Muscle layer of colon (tissue), 2 donors: ENCODE measurements around the gene NEGR1.

ENCODE experiments used
- H3K27ac ChIP-seq: one replicate; pipeline ENCODE4 v1.7.0; 2013; ENCODE audit warnings: low read depth, mild to moderate bottlenecking, low read length, moderate library complexity
- H3K27me3 ChIP-seq, 2 donors: one replicate each; pipeline ENCODE4 v1.7.0; 2013; ENCODE audit warnings: low read length in 2 of 2, mild to moderate bottlenecking in 2 of 2; ENCODE audit not compliant: insufficient read depth in 2 of 2, control insufficient read depth in 1 of 2
- H3K36me3 ChIP-seq: one replicate; pipeline ENCODE4 v1.7.0; 2013; ENCODE audit warnings: mild to moderate bottlenecking, low read length; ENCODE audit not compliant: insufficient read depth
- H3K4me1 ChIP-seq: one replicate; pipeline ENCODE4 v1.7.0; 2013; ENCODE audit warnings: mild to moderate bottlenecking, low read length; ENCODE audit not compliant: insufficient read depth
- H3K4me3 ChIP-seq, 2 donors: one replicate each; pipeline ENCODE4 v1.7.0; 2013; ENCODE audit warnings: low read length in 2 of 2, low read depth in 1 of 2, mild to moderate bottlenecking in 1 of 2, moderate library complexity in 1 of 2
- H3K9ac ChIP-seq: one replicate; pipeline ENCODE4 v1.7.0; 2013; ENCODE audit warnings: low read length
- H3K9me3 ChIP-seq: one replicate; pipeline ENCODE4 v1.7.0; 2013; ENCODE audit warnings: mild to moderate bottlenecking, low read length
- donor health status: abdominal sarcoma.
- donor health status: Adenocarcinoma of cecum.

Gene NEGR1

DNA sequence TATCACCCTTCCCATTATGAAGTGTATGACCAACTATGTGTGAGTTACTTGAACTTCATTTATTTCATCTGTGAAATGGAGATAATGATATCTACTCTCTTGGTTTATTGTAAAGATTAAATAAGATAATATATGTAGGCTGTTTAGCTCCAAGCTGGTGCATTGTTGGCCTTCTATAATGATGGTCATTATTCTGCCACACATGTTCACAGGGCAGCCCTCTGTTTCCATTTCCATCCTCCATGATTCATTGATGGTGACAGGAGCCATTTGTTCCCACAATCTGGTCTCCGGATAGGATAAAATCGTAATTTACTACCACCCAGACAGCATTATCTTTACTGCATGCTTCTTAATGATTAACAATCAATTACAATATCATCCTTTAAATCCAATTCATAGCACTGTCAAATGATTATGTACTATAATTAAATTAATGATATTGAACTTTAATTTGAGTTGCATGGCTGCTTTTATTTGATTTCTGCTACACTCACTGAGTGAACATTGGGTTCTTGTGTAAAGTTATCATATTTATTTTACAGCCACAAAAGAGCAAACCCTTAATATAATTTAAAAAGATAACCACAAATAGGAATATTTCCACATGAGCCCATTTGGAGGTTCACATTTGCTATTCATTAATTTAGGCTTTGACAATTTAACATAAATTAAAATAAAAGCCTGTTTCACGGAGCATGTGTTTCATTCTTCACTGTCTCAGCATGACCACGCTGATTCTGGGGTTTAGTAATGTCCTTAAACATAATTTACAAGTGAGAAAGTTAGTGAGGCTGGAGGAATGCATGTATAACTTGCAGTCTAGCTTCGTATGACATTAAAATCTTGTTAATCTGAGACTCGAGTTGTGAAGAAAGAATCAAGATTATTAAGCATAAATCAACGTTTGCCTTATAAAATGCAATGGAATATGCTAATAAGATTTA is 605.1 kb downstream of the NEGR1 start:
- Histone ChIP-seq H3K27ac (no peak overlapping the region), H3K27me3 (no peaks in the 10 kb centered on the region), H3K9ac (no peak overlapping the region), H3K9me3 (no peaks in the 10 kb centered on the region), H3K4me1 (no peaks in the 10 kb centered on the region), H3K36me3 (no peaks in the 10 kb centered on the region), H3K4me3 (no peak overlapping the region)

DNA sequence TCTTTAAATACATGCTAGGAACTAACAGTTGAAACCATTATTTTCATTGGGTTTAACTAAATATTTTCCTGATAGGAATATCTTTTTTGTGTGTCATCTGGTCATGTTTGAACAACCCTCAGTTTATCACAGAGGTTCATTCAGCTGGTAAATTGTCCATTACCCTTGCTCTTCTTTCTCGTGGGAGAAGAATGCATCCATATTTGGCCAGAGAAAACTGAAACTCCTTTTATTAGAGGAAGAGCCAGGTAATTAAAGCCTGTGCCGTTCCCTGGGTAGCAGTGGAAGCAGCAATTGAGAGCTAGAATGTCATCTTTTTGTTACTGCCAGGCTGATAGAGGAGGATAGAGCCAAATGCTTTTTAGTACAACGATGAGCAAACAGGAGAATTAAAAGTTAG is 614.3 kb downstream of the NEGR1 start:
- H3K9ac ChIP-seq = no peak overlapping the region
- H3K36me3 ChIP-seq = no peaks in the 10 kb centered on the region
- H3K27ac ChIP-seq = no peak overlapping the region
- no peaks in the 10 kb centered on the region for H3K27me3 ChIP-seq
- peaks cover 10% of the 10 kb centered on the region for H3K4me1 ChIP-seq
- H3K9me3 ChIP-seq = no peaks in the 10 kb centered on the region
- no peak overlapping the region for H3K4me3 ChIP-seq

DNA sequence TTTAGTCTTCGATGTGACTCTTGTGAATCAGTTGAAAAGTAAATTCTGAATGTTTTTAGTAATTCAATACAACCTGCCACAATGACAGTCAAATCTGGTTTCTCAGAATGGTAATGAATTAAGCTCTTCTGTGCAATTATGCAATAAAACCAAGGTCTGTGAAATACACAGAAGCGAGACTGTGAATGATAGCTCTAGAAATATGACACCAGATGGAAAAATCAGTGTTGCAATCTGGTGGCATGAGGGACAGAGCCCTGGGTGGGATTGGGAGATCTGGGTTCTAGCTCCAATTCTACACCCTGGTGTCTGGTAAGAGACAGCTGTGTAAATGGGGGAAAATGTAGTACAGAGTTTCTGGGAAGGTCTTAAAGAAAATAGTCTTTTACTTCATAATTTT is 615.1 kb downstream of the NEGR1 start:
- Histone ChIP-seq H3K36me3 (no peaks in the 10 kb centered on the region), H3K9me3 (no peaks in the 10 kb centered on the region), H3K4me3 (no peak overlapping the region), H3K4me1 (peaks cover 10% of the 10 kb centered on the region), H3K27me3 (no peaks in the 10 kb centered on the region), H3K9ac (no peak overlapping the region), H3K27ac (no peak overlapping the region)

DNA sequence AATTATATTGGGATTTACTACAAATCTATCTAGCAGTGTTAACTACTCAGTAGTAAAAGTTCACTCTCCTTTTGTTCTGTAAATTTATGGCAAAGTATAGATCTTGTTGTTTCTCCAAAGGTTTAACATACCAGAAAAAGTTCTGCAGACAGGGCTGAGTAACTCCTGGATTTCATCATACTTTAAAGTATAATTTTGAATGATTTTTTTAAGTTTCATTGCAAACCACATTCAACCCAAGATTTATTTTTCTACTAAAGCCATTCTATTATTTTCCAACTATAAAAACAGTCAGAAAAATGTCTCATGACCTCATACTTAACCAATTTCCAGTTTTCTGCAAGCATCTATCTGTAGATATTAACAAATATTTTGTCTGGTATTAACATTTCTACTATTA is 615.7 kb downstream of the NEGR1 start:
- no peaks in the 10 kb centered on the region for H3K27me3 ChIP-seq
- peaks cover 10% of the 10 kb centered on the region for H3K4me1 ChIP-seq
- no peak overlapping the region for H3K27ac ChIP-seq
- H3K4me3 ChIP-seq = no peak overlapping the region
- no peak overlapping the region for H3K9ac ChIP-seq
- H3K9me3 ChIP-seq = no peaks in the 10 kb centered on the region
- no peaks in the 10 kb centered on the region for H3K36me3 ChIP-seq

DNA sequence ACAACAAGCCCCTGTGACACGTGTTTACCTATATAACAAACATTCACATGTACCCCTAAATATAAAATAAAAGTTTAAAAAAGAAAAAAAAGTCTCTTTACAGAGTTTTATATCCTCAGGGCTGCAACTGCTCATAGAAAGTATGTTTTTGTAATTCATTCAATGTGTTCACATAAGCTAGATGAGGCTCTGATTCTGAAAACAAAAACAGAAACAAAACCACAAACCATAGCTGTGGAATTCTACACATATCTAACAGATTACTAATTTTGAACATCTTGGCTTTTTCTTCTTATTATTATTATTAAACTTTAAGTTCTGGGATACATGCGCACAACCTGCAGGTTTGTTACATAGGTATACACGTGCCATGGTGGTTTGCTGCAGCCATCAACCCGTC is 621.9 kb downstream of the NEGR1 start:
- Histone ChIP-seq H3K27me3 (no peaks in the 10 kb centered on the region), H3K36me3 (no peaks in the 10 kb centered on the region), H3K27ac (no peak overlapping the region), H3K9ac (no peak overlapping the region), H3K4me3 (no peak overlapping the region), H3K4me1 (peaks cover 20% of the 10 kb centered on the region), H3K9me3 (no peaks in the 10 kb centered on the region)

DNA sequence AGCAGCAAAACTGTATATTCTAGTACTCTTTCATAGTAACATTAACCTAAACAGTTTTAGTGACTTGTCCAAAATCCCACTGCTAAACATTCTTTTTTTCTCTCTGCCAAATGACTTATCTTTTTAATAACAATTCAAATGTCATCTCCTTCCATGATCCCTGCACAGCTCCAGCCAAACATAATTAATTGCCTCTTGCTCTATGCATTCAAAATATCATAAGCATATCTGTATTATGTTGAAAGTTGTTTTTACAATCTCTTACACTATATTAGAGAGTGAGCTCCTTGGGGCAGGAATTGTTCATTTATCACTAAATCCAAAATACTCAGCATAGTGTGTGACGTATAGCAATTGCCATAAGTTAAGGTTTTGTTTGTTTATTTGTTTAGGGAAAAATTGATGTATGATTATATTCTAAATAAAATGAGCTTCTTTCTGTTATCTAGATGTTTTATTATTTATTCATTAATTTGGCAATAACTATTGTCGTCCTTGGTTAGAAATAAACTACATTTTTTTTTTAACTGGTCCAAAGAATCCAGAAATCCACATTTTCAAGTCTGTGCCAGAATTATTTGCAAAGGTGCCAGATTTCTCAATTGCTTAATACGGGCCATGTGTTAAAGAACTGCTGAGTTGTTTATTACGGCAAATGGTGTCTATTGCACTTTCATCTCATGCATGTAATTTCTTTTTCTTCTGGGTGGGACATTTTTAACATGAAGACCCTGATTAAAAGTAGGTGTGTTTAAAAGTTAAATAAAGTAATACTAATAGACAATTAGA is 624.3 kb downstream of the NEGR1 start:
- no peak overlapping the region for H3K9ac ChIP-seq

DNA sequence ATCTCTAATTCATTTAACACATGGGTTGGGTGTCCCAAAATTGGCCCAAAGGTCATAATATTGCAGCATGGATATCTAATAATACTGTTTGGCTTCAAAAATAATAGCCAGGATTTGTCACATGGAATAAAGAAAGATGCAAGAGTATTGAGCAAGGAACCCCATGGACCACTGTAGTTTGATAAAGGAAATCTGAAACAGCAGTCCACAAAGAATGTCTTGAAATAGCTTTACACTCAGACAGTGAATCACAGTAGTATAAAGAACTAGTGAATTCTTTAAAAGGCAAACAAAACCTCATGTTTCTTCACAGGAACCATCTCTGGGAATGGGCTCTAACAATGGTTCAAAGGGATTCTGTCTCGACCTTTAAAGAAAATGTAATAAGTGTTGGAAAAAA is 625.4 kb downstream of the NEGR1 start:
- Histone ChIP-seq H3K9me3 (no peaks in the 10 kb centered on the region), H3K27me3 (no peaks in the 10 kb centered on the region), H3K36me3 (no peaks in the 10 kb centered on the region), H3K9ac (no peak overlapping the region), H3K4me3 (no peak overlapping the region), H3K27ac (no peak overlapping the region), H3K4me1 (peaks cover 20% of the 10 kb centered on the region)

More for the DNA sequence above, 624.3 kb downstream of the NEGR1 start:
- Histone ChIP-seq H3K36me3 (no peaks in the 10 kb centered on the region), H3K4me3 (no peak overlapping the region), H3K4me1 (peaks cover 20% of the 10 kb centered on the region), H3K27ac (no peak overlapping the region), H3K27me3 (no peaks in the 10 kb centered on the region), H3K9me3 (no peaks in the 10 kb centered on the region)

DNA sequence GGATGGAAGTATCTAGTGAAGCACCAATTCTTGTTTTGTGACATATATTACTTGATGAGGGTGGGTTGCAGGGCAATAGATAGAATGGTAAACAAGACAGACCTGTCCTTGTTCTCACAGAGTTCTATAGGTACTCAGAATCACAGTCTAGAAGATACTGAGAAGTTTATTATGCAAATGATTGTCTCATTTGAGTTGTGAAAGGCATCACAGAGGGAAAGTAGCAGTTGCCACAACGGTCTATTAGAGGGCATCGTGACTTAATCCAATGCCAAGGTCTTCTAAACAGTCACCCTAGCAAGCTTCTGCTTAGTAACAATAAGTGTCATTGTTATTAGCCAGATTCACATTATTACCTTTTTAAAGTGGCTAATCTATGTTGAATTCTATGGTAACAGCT is 626.7 kb downstream of the NEGR1 start:
- Histone ChIP-seq H3K36me3 (no peaks in the 10 kb centered on the region), H3K9ac (no peak overlapping the region), H3K27ac (no peak overlapping the region), H3K4me1 (peaks cover 28% of the 10 kb centered on the region), H3K4me3 (no peak overlapping the region), H3K27me3 (no peaks in the 10 kb centered on the region), H3K9me3 (no peaks in the 10 kb centered on the region)

DNA sequence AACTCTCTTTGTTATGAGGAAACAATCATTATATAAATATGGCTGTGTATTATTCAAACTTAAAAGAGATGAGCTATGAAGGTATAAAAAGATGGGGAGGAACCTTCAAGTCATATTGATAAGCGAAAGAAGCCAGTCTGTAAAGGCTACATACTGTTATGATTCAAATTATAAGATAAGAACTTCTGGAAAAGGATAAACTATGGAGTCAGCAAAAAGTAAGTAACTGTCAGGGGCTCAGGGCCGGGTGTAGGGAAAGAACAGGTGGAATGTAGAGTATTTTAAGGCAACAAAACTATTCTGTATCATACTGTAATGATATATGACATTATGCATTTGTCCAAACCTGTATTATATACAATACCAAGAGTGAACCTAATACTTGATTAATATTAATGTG is 628.4 kb downstream of the NEGR1 start:
- Histone ChIP-seq H3K9ac (no peak overlapping the region), H3K36me3 (no peaks in the 10 kb centered on the region), H3K27me3 (no peaks in the 10 kb centered on the region), H3K27ac (no peak overlapping the region), H3K4me3 (no peak overlapping the region), H3K9me3 (no peaks in the 10 kb centered on the region), H3K4me1 (peaks cover 33% of the 10 kb centered on the region)

DNA sequence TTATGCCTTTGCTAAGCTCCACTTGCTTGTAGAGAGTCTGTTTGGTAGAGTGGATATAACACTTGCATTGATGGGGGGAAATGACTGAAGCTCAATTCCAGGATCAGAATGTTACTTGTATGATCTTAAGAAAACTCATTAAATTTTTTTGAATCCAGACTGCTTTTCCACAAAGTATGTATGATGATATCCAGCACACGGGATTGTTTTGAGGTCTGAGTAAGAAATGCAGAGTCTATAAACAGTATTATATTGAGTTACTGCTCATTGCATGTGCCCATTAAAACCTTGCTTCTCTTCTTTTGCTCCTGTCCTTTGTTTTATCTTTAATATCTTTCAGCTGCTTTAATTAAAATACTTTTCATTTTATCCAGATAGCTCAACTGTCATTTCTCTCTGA is 631.1 kb downstream of the NEGR1 start:
- Histone ChIP-seq H3K27me3 (no peaks in the 10 kb centered on the region), H3K4me1 (peaks cover 18% of the 10 kb centered on the region), H3K27ac (no peak overlapping the region), H3K4me3 (no peak overlapping the region), H3K9ac (no peak overlapping the region), H3K36me3 (no peaks in the 10 kb centered on the region), H3K9me3 (no peaks in the 10 kb centered on the region)

DNA sequence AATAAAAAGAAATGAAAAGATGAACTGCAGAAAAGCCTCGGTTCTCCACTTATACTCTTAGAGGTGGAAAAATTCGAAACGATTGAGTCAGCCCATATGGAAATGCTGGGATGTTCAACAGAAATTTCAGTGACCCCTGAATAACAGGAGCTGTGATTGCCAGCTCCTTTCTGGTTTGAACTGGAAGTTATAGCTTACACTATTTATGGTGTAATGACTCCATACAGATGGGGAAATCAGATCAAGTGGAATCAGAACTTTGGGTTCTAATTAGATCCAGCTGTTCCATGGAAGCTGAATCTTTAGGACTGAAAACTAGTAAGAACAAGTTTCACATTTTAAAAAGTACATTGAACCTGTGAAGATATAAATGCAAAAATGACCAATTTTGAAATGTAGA is 632.2 kb downstream of the NEGR1 start:
- Histone ChIP-seq H3K9ac (no peak overlapping the region), H3K36me3 (no peaks in the 10 kb centered on the region), H3K4me1 (peaks cover 18% of the 10 kb centered on the region), H3K4me3 (no peak overlapping the region), H3K9me3 (no peaks in the 10 kb centered on the region), H3K27ac (no peak overlapping the region), H3K27me3 (no peaks in the 10 kb centered on the region)
